Vagina (tissue), 2 donors: Measurements from ENCODE around the gene TCP11L2.

Experiments used
- CTCF ChIP-seq, 3 experiments: fragments of 450-650 bp in 2 of 3; fragments of 200-600 bp in 1 of 3; sonication (generic) in 1 of 3; IDR thresholded peaks; one replicate each; pipeline ENCODE4 v1.5.1; 2017 to 2019; ENCODE audit warnings: antibody characterized with exemption in 3 of 3, mild to moderate bottlenecking in 2 of 3, moderate library complexity in 2 of 3
- POLR2A ChIP-seq, 2 donors: fragments of 450-650 bp; IDR thresholded peaks; one replicate each; pipeline ENCODE4 v1.6.1; 2017; ENCODE audit warnings: antibody characterized with exemption in 2 of 2, mild to moderate bottlenecking in 2 of 2, moderate library complexity in 2 of 2
- POLR2AphosphoS5 ChIP-seq, 2 donors: sonication (generic); formaldehyde crosslinking; IDR thresholded peaks; one replicate each; pipeline ENCODE4 v1.9.0; 2017; ENCODE audit warnings: antibody characterized with exemption in 2 of 2, mild to moderate bottlenecking in 2 of 2, low read depth in 1 of 2; ENCODE audit not compliant: insufficient read depth in 1 of 2

DNA sequence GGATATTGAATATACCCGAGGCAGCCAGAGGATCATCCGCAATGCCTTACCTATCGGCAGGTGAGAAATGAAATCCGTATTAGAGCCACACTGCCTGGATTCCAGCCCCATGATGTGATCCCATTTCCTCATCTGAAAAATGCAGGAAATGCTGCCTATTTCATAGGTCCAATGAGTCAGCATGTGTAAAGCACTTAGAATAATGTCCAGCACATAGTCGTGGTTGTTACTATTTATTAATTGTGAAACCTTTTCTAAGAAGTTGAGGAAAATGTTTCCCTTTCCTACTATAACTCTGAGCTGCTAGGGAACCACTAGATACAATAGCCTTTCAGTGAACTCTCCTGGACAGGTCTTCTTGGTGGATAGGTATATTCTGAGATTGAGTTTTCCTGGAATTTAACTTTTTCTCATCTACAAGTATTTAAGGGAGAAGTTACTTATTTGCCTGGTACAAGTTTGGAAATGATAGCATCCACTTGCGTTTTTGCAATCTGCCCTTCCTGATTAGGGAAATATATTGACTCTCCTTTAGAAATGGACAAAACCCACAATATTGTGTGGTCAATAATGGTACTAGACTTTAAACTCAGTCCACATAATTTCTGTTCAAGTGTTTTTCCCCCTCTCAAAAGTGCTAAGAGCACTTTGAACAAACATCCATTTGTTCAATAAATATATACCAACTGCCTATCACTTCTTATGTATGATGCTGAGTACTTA is 67.3 kb downstream of the TCP11L2 start:
- TF ChIP-seq POLR2A (IDR thresholded peaks at IDR 0.05): no peak
- TF ChIP-seq CTCF (IDR thresholded peaks at IDR 0.05): no peak
- no peak for TF ChIP-seq POLR2AphosphoS5 (IDR thresholded peaks at IDR 0.05; ENCODE audit: insufficient read depth in 1 of 2, low read depth in 1 of 2)
